GM12875 (cell line): ENCODE data around the gene AGBL5.

ENCODE experiments used
- H3K4me3 ChIP-seq: one replicate; pipeline ENCODE4 v1.5.1; 2011; ENCODE audit warnings: low read depth, low read length, control low read depth
- TF ChIP-seq, protein P1 (sequence below): IDR thresholded peaks from 2 replicates; pipeline ENCODE4 v1.5.1; 2011; ENCODE audit warnings: low read depth, mild to moderate bottlenecking, control low read depth, inconsistent platforms, low read length, moderate library complexity, borderline replicate concordance; ENCODE audit not compliant: insufficient read depth

AGBL5 gene

DNA sequence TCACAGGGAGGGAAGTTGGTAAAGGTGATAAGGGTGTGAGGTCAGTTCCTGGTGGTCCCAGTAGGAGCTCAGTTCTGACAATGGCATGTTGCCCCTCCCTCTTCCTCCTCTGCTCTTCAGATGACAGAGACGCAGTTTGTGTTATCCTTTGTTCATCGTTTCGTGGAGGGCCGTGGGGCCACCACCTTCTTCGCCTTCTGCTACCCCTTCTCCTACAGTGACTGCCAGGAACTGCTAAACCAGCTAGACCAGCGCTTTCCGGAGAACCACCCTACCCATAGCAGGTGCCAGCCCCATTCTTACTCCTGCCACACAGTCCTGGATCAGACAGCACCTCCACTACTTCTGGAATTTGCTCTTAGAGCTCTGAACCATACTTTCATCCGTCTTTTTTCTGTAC lies 2.3 kb downstream of the AGBL5 start:
- TF ChIP-seq, protein P1, sequence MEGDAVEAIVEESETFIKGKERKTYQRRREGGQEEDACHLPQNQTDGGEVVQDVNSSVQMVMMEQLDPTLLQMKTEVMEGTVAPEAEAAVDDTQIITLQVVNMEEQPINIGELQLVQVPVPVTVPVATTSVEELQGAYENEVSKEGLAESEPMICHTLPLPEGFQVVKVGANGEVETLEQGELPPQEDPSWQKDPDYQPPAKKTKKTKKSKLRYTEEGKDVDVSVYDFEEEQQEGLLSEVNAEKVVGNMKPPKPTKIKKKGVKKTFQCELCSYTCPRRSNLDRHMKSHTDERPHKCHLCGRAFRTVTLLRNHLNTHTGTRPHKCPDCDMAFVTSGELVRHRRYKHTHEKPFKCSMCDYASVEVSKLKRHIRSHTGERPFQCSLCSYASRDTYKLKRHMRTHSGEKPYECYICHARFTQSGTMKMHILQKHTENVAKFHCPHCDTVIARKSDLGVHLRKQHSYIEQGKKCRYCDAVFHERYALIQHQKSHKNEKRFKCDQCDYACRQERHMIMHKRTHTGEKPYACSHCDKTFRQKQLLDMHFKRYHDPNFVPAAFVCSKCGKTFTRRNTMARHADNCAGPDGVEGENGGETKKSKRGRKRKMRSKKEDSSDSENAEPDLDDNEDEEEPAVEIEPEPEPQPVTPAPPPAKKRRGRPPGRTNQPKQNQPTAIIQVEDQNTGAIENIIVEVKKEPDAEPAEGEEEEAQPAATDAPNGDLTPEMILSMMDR: no peak
- H3K4me3 ChIP-seq: no peak overlapping the region

DNA sequence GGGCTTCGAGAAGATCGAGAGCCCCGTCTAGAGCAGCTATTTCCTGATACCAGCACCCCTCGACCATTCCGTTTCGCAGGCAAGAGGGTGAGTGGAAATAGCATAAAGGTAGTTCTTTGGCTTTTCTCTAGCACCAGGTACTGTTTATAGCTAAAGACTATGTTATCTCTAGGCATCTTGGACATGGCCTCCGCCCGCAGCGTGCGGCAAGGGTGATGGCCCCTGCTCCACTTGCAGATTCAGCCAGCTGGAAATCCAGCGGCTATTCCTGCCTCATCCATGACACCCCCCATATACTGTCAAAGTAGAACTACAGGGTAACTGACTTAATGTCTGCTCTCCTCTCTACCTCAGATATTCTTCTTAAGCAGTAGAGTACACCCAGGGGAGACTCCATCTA lies 3.3 kb downstream of the AGBL5 start:
- no peak overlapping the region for H3K4me3 ChIP-seq
- TF ChIP-seq, protein P1: no peak

DNA sequence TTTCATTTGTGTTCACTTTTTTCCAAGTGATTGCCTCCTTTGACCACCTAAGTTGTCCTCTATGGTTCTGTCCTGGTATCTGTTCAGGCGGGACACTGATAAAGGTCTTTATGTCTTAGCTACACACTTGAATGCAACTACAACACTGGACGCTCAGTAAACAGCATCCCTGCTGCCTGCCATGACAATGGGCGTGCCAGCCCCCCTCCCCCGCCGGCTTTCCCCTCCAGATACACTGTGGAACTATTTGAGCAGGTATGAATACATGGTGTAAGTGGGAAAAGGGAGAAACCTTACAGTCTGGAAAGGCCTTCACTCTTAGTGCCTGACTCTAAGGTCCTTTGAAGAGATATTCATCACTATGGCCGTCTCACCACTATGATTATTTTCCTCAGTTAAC lies 5.7 kb downstream of the AGBL5 start:
- TF ChIP-seq, protein P1: no peak
- no peak overlapping the region for H3K4me3 ChIP-seq

DNA sequence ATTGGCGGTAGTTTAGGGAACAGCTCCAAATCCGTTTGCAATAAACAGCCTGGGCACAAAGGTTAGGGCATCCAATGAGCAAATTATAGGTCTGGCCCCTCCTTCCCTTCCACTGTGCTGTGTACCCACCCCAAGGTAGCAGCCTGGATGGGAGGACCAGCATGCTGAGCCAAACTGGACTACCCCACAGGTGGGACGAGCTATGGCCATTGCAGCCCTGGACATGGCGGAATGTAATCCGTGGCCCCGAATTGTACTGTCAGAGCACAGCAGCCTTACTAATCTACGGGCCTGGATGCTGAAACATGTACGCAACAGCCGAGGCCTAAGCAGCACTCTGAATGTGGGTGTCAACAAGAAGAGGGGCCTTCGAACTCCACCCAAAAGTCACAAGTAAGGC lies 6.7 kb downstream of the AGBL5 start:
- TF ChIP-seq, protein P1: no peak
- no peak overlapping the region for H3K4me3 ChIP-seq

DNA sequence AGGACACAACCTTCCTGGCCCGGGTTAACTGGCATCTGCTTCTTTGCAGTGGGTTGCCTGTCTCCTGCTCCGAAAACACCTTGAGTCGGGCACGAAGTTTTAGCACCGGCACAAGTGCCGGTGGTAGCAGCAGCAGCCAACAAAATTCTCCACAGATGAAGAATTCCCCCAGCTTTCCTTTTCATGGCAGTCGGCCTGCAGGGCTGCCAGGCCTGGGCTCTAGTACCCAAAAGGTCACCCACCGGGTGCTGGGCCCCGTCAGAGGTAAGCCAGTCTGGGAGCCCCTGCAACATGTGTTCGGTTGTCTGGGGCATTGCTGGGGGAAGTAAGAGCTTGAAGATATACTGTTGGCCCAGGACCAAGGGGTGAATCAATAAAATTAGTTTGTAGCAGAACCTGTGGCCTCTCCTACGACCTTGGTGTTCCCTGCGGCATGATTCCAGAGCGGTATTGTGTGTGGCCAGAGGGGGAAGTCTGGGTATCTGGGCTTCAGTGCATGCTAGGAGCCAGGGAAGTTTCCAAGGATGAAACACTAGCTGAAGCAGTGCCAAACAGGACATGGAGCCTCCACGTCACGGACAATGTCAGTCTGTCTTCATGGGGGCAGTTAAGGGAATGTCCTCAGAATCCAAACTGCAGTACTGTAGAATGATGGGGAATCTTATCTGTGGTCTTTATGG lies 7.8 kb downstream of the AGBL5 start:
- TF ChIP-seq, protein P1: no peak
- H3K4me3 ChIP-seq: no peak overlapping the region

DNA sequence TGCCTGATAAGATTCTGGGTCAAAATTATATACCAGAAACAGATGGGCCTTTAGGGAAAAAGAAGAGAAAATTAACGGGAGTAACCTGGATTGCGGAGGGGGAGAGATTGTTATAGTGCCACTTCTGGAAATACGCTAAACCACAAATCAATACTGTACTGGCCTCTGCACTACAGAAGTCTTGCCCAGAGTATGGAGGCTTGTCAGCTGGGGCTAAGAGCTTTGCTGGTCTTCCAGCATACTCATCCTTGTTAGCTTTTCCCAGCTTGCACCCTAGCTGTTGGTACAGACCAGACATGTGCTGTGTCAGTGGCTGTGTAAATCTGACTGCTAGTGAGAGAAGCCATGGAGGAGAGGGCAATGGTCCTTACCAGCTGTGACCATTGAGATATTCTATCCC lies 8.9 kb downstream of the AGBL5 start:
- TF ChIP-seq, protein P1: no peak

DNA sequence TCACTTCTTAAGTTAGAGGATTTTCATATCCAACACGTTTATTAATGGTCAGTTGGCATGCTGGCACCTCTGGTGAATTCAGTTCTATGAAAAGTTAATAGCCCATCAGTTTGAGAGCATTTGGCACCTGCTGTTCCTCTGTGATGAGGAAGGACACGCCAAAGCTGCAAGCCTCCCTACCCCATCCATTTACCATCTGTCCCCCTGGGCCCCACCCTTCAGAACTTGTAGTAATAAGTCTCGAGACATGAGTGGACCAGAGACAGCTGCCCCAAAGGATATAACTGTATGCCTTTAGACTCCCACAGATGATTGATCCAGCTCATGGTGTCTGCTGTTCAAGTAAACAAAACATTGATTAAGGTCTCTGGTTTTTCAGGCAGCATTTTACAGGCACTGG lies 13.7 kb downstream of the AGBL5 start:
- TF ChIP-seq, protein P1: no peak
- H3K4me3 ChIP-seq: no peak overlapping the region

More for the DNA sequence above, 8.9 kb downstream of the AGBL5 start:
- H3K4me3 ChIP-seq: no peak overlapping the region
